SHP77 (cell line): ENCODE measurements around the gene EFNB1.
"Not testable (repeated sequence)": the region's sequence is repeated elsewhere in the genome, so short reads cannot be mapped to it uniquely, and the experiment has no call there.

Experiments
- DNase-seq, 2 experiments: peaks; one replicate each; lab custom pipeline; 2025; lab: John Stamatoyannopoulos, UW

EFNB1 gene

GRCh38 chrX:68828740-68829581, at the start of gene EFNB1:
EFNB1 (plus strand) TSS chrX:68829021; CDS start chrX:68829777, 756 bp downstream.
- DNase-seq: peak; percentile 80 to 82

GRCh38 chrX:68781295-68781694, 47.5 kb upstream of the EFNB1 start:
- not testable (repeated sequence) for DNase-seq

GRCh38 chrX:68784816-68785215, 44.0 kb upstream of the EFNB1 start:
- no peak for DNase-seq

GRCh38 chrX:68786581-68786980, 42.2 kb upstream of the EFNB1 start:
- not testable (repeated sequence) for DNase-seq

- DNase-seq: no peak
Observed at GRCh38 chrX:68789966-68790365, 38.9 kb upstream of the EFNB1 start.

GRCh38 chrX:68792083-68792482, 36.7 kb upstream of the EFNB1 start:
- no peak for DNase-seq

GRCh38 chrX:68794461-68794860, 34.4 kb upstream of the EFNB1 start:
- no peak for DNase-seq

- DNase-seq: no peak
Observed at GRCh38 chrX:68795741-68796140, 33.1 kb upstream of the EFNB1 start.

GRCh38 chrX:68798400-68798799, 30.4 kb upstream of the EFNB1 start:
- DNase-seq: not testable (repeated sequence)

- DNase-seq: no peak
Observed at GRCh38 chrX:68801737-68802290, 27.0 kb upstream of the EFNB1 start.

GRCh38 chrX:68807818-68808217, 21.0 kb upstream of the EFNB1 start:
- DNase-seq: no peak

- peak; percentile 0 to 11 for DNase-seq
Observed at GRCh38 chrX:68808686-68809357, 20.0 kb upstream of the EFNB1 start.

GRCh38 chrX:68820476-68821110, 8.2 kb upstream of the EFNB1 start:
- DNase-seq: no peak

- no peak for DNase-seq
Observed at GRCh38 chrX:68821616-68822015, 7.2 kb upstream of the EFNB1 start.

GRCh38 chrX:68822641-68823410, 6.0 kb upstream of the EFNB1 start:
- peak; percentile 13 to 28 for DNase-seq

- no peak for DNase-seq
Observed at GRCh38 chrX:68823413-68824151, 5.2 kb upstream of the EFNB1 start.

- DNase-seq: no peak
Observed at GRCh38 chrX:68824152-68824433, 4.7 kb upstream of the EFNB1 start.

- no peak for DNase-seq
Observed at GRCh38 chrX:68824565-68825125, 4.2 kb upstream of the EFNB1 start.

GRCh38 chrX:68826113-68826980, 2.5 kb upstream of the EFNB1 start:
- DNase-seq: no peak

GRCh38 chrX:68827256-68827655, 1.6 kb upstream of the EFNB1 start:
- no peak for DNase-seq
